ENCODE data around the gene CNTN2. TPM values are rescaled to one million over a fixed set of nuclear protein-coding genes. Genes with fewer than 3 reads are reported as not detected.

CNTN2 gene
- total RNA-seq, 1 experiment from 2014 or later, result 1.2 TPM

GRCh38 chr1:205009670-205010069, 33.3 kb upstream of the CNTN2 start:
- no peak for TF ChIP-seq CBFB (CRISPR knock-in tag; IDR thresholded peaks at IDR 0.05; ENCODE audit: low read depth)
- TF ChIP-seq ZBTB21 (CRISPR knock-in tag; IDR thresholded peaks at IDR 0.05; ENCODE audit: borderline replicate concordance), result no peak
- TF ChIP-seq, protein P1, sequence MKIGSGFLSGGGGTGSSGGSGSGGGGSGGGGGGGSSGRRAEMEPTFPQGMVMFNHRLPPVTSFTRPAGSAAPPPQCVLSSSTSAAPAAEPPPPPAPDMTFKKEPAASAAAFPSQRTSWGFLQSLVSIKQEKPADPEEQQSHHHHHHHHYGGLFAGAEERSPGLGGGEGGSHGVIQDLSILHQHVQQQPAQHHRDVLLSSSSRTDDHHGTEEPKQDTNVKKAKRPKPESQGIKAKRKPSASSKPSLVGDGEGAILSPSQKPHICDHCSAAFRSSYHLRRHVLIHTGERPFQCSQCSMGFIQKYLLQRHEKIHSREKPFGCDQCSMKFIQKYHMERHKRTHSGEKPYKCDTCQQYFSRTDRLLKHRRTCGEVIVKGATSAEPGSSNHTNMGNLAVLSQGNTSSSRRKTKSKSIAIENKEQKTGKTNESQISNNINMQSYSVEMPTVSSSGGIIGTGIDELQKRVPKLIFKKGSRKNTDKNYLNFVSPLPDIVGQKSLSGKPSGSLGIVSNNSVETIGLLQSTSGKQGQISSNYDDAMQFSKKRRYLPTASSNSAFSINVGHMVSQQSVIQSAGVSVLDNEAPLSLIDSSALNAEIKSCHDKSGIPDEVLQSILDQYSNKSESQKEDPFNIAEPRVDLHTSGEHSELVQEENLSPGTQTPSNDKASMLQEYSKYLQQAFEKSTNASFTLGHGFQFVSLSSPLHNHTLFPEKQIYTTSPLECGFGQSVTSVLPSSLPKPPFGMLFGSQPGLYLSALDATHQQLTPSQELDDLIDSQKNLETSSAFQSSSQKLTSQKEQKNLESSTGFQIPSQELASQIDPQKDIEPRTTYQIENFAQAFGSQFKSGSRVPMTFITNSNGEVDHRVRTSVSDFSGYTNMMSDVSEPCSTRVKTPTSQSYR (CRISPR knock-in tag; IDR thresholded peaks at IDR 0.05), result no peak
- TF ChIP-seq, protein P2, sequence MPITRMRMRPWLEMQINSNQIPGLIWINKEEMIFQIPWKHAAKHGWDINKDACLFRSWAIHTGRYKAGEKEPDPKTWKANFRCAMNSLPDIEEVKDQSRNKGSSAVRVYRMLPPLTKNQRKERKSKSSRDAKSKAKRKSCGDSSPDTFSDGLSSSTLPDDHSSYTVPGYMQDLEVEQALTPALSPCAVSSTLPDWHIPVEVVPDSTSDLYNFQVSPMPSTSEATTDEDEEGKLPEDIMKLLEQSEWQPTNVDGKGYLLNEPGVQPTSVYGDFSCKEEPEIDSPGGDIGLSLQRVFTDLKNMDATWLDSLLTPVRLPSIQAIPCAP (CRISPR knock-in tag; IDR thresholded peaks at IDR 0.05), result no peak
- no peak for TF ChIP-seq NR1H2 (CRISPR knock-in tag; IDR thresholded peaks at IDR 0.05)
- no peak for TF ChIP-seq ARID4B (CRISPR knock-in tag; IDR thresholded peaks at IDR 0.05; ENCODE audit: borderline replicate concordance)
- TF ChIP-seq, protein P3, sequence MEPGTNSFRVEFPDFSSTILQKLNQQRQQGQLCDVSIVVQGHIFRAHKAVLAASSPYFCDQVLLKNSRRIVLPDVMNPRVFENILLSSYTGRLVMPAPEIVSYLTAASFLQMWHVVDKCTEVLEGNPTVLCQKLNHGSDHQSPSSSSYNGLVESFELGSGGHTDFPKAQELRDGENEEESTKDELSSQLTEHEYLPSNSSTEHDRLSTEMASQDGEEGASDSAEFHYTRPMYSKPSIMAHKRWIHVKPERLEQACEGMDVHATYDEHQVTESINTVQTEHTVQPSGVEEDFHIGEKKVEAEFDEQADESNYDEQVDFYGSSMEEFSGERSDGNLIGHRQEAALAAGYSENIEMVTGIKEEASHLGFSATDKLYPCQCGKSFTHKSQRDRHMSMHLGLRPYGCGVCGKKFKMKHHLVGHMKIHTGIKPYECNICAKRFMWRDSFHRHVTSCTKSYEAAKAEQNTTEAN (CRISPR knock-in tag; IDR thresholded peaks at IDR 0.05), result no peak
- no peak for TF ChIP-seq JUN (CRISPR knock-in tag; IDR thresholded peaks at IDR 0.05)
- no peak for TF ChIP-seq NR2C2 (CRISPR knock-in tag; IDR thresholded peaks at IDR 0.05)
- POLR2A ChIA-PET, result no interaction called here
- Mint-ChIP-seq H3K4me1 (peaks cover 32% of the 10 kb centered on the region), H3K27me3 (ENCODE audit: low read depth) (peaks cover 25% of the 10 kb centered on the region), H3K36me3 (no peaks in the 10 kb centered on the region), H3K9me3 (no peaks in the 10 kb centered on the region), H3K4me3 (no peak overlapping the region), H3K27ac (no peak overlapping the region)
- ATAC-seq, result no peak
- CTCF ChIA-PET, result no interaction called here
- no peak for DNase-seq (ENCODE audit: low spot score)

DNA sequence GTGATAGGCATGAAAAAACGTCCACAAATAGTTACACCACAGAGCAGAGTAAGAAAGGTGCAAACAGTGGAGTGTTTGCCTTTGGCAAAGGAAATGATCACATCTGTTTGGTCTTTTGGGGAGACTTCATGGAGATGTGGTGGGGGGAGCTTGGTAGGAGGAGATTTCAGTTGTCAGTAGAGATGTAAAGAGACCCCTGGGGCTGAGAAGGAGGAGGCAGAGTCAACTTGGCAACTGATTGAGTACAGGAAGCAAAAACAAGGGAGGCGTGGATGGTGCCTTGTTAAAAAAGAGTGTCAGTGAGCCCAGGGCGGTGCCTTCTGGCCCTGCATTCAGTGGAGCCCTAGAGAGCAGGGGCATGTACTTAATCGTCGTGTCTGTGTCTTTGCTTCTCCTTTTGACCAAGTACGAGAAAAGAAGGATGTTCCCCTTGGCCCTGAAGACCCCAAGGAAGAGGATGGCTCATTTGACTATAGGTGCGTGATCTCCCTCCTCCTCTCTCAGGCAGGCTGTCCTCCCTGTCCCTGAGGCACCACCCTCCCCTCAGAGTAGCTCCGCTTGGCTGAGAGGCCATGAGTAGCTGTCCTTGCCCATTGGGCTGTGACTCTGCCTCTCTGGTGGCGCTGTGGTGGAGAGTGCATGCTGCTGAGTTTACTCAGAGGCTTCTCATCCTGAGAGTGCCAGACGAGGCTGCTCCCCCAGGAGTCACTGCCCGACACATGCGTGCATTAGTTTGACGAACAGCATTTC, 30.4 kb upstream of the CNTN2 start:
- peak; percentile 90 for TF ChIP-seq ZNF263 (CRISPR knock-in tag; IDR thresholded peaks at IDR 0.05; ENCODE audit: low read depth)
- no peak for TF ChIP-seq ATF1 (CRISPR knock-in tag; IDR thresholded peaks at IDR 0.05)
- DNase-seq (ENCODE audit: low spot score) (no peak), ATAC-seq (peak; percentile 36)
- CTCF ChIA-PET, result interaction anchor here (0.6 to 5.0 kb wide), 5 partner anchors 17 to 1141 kb away, joined by 3 to 53 read pairs (median 4); no protein-coding TSS in a partner anchor
- 0 out of 2 replicates have a peak overlapping the region, but pooled peaks have one; percentile 12 for H3K27ac Mint-ChIP-seq
- H3K4me1 Mint-ChIP-seq, result peaks cover 33% of the 10 kb centered on the region
- H3K27me3 Mint-ChIP-seq (ENCODE audit: low read depth), result no peaks in the 10 kb centered on the region; the same call in 1 of the 2 replicates
- no peaks in the 10 kb centered on the region for H3K36me3 Mint-ChIP-seq
- no peak overlapping the region for H3K4me3 Mint-ChIP-seq
- POLR2A ChIA-PET, result interaction anchor here (0.7 kb wide), 1 partner anchor 10 kb away, joined by 4 read pairs; no protein-coding TSS in a partner anchor
- H3K9me3 Mint-ChIP-seq, result no peaks in the 10 kb centered on the region
